ENCODE data around the gene TTC32. TPM values are rescaled to one million over a fixed set of nuclear protein-coding genes. Genes with fewer than 3 reads are reported as not detected.

The TTC32 gene
- total RNA-seq, 1 donor from 2014 or later: 27.9 TPM

DNA sequence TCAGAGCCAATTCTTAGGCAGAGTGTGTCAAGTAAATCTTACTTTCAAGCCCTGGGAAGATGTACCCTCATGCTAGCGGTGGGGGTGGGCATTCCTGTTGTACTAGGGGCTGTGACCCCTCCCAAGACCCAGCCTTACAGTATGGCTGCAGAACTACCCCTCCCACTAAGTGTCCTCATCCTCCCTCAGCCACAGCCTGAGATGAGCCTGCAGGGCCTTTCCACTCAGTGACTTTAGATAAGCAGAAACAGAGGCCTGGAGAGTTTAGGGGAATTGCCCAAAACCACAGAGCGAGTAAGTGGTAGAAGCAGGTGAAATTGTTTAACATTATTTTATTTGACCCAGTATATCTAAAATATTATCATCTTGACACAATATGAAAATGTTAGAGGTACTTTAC lies 36.6 kb downstream of the TTC32 start:
- no peak overlapping the region for H3K4me2 ChIP-seq
- H3K9ac ChIP-seq: no peak overlapping the region
- H3K4me1 ChIP-seq: no peaks in the 10 kb centered on the region
- H3K4me3 Mint-ChIP-seq: no peak overlapping the region
- peaks cover 21% of the 10 kb centered on the region for H3K27me3 Mint-ChIP-seq (ENCODE audit: insufficient read depth, low read depth)
- H2AFZ ChIP-seq (replicated peaks): no peak overlapping the region
- no peak for DNase-seq (ENCODE audit: low spot score)
- H3K36me3 ChIP-seq: no peaks in the 10 kb centered on the region
- H3K4me3 ChIP-seq: no peak overlapping the region
- H3K9me3 Mint-ChIP-seq: peaks cover 2% of the 10 kb centered on the region
- H3K4me1 Mint-ChIP-seq: peaks cover 6% of the 10 kb centered on the region
- H3K36me3 Mint-ChIP-seq: no peaks in the 10 kb centered on the region
- peaks cover 3% of the 10 kb centered on the region for H3F3A ChIP-seq (ENCODE audit: low read depth)
- no peaks in the 10 kb centered on the region for H3K9me3 ChIP-seq (ENCODE audit: low read depth)
- peaks cover 40% of the 10 kb centered on the region for H3K27me3 ChIP-seq
- H3K79me2 ChIP-seq (ENCODE audit: low read depth): no peaks in the 10 kb centered on the region
- H3K27ac ChIP-seq: no peak overlapping the region
- no peak overlapping the region for H3K27ac Mint-ChIP-seq
- TF ChIP-seq, protein P1, sequence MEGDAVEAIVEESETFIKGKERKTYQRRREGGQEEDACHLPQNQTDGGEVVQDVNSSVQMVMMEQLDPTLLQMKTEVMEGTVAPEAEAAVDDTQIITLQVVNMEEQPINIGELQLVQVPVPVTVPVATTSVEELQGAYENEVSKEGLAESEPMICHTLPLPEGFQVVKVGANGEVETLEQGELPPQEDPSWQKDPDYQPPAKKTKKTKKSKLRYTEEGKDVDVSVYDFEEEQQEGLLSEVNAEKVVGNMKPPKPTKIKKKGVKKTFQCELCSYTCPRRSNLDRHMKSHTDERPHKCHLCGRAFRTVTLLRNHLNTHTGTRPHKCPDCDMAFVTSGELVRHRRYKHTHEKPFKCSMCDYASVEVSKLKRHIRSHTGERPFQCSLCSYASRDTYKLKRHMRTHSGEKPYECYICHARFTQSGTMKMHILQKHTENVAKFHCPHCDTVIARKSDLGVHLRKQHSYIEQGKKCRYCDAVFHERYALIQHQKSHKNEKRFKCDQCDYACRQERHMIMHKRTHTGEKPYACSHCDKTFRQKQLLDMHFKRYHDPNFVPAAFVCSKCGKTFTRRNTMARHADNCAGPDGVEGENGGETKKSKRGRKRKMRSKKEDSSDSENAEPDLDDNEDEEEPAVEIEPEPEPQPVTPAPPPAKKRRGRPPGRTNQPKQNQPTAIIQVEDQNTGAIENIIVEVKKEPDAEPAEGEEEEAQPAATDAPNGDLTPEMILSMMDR (IDR thresholded peaks at IDR 0.05): no peak
- no peak for TF ChIP-seq EZH2phosphoT487 (IDR thresholded peaks at IDR 0.05)
- no peak for TF ChIP-seq EZH2 (IDR thresholded peaks at IDR 0.05)
- H4K20me1 ChIP-seq (ENCODE audit: low read depth): no peaks in the 10 kb centered on the region

DNA sequence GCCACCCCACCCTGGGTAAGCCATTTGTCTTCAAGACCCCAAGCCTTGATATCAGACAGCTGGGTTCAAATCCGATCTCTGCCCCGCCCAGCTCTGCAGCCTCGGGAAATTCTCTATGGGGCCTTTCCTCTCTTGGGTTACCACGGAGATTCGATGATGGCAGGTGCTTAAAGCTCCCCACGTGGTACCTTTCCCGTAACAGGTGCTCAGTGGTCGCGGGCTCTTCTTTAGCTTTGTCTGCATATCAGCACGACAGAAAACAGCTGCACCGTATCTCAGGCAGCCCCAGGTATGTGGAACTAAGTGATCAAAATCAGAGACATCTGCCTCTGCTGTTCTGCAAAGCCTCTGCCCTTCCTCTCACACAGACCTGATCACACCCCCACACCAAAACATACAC lies 37.4 kb downstream of the TTC32 start:
- DNase-seq (ENCODE audit: low spot score): no peak
- peaks cover 6% of the 10 kb centered on the region for H3K4me1 Mint-ChIP-seq
- no peaks in the 10 kb centered on the region for H3K9me3 ChIP-seq (ENCODE audit: low read depth)
- no peak overlapping the region for H3K4me3 Mint-ChIP-seq
- no peak overlapping the region for H3K27ac ChIP-seq
- no peak overlapping the region for H3K4me3 ChIP-seq
- no peaks in the 10 kb centered on the region for H3K36me3 ChIP-seq
- H3K27me3 Mint-ChIP-seq (ENCODE audit: insufficient read depth, low read depth): peaks cover 15% of the 10 kb centered on the region
- H3F3A ChIP-seq (ENCODE audit: low read depth): peaks cover 3% of the 10 kb centered on the region
- H4K20me1 ChIP-seq (ENCODE audit: low read depth): no peaks in the 10 kb centered on the region
- TF ChIP-seq EZH2 (IDR thresholded peaks at IDR 0.05) (no peak), EZH2phosphoT487 (IDR thresholded peaks at IDR 0.05) (no peak)
- TF ChIP-seq, protein P1 (IDR thresholded peaks at IDR 0.05): no peak
- H3K9ac ChIP-seq: no peak overlapping the region
- H3K4me1 ChIP-seq: no peaks in the 10 kb centered on the region
- H3K79me2 ChIP-seq (ENCODE audit: low read depth): no peaks in the 10 kb centered on the region
- no peak overlapping the region for H3K27ac Mint-ChIP-seq
- peaks cover 2% of the 10 kb centered on the region for H3K9me3 Mint-ChIP-seq
- no peaks in the 10 kb centered on the region for H3K36me3 Mint-ChIP-seq
- peaks cover 36% of the 10 kb centered on the region for H3K27me3 ChIP-seq
- no peak overlapping the region for H2AFZ ChIP-seq (replicated peaks)
- H3K4me2 ChIP-seq: no peak overlapping the region

DNA sequence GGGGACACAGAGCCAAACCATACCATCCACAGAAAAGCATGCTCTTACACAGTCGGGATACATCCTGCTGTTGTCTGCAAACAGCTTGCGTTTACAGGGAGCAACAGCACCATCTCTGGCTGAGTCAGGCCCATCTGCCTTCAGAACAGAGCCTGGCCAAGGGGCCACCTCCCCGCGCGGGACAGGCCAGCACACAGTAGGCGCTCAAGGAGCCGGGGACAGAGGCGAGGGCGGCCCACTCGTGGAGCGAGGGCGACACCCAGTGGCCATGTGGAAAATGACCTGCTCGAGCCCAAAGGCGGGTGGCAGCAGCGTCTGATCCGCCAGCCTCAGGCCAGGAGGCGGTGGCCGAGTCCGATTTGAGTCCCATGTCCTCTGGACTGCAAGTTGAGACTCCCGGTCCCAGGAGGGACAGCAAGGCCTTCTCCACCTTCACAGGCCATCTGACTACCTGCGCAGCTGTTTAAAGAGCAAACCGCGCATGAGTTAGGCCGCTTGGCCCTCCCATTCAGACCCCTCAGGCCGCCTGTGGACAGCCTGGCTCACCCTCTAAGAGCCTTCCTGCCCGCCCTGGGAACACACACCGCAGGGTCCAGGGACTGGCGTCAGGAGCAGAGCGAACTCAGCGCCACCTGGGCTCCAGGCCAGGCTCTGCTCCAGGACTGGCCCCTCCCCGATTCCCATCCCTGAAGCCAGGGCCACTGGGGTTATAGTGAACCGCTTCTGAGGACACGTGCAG lies 38.3 kb downstream of the TTC32 start:
- Histone ChIP-seq H3K9ac (no peak overlapping the region), H3K79me2 (ENCODE audit: low read depth) (no peaks in the 10 kb centered on the region), H3K27ac (no peak overlapping the region), H3F3A (ENCODE audit: low read depth) (peaks cover 3% of the 10 kb centered on the region), H3K4me2 (peak overlapping the region; percentile 73), H4K20me1 (ENCODE audit: low read depth) (no peaks in the 10 kb centered on the region), H2AFZ (replicated peaks) (peak overlapping the region; percentile 90), H3K4me3 (peak overlapping the region; percentile 37), H3K27me3 (peaks cover 27% of the 10 kb centered on the region), H3K9me3 (ENCODE audit: low read depth) (no peaks in the 10 kb centered on the region), H3K4me1 (no peaks in the 10 kb centered on the region), H3K36me3 (no peaks in the 10 kb centered on the region)
- peaks cover 6% of the 10 kb centered on the region for H3K4me1 Mint-ChIP-seq
- H3K36me3 Mint-ChIP-seq: no peaks in the 10 kb centered on the region
- TF ChIP-seq, protein P1 (IDR thresholded peaks at IDR 0.05): peak; percentile 94
- TF ChIP-seq EZH2 (IDR thresholded peaks at IDR 0.05) (no peak), EZH2phosphoT487 (IDR thresholded peaks at IDR 0.05) (no peak)
- H3K27me3 Mint-ChIP-seq (ENCODE audit: insufficient read depth, low read depth): peaks cover 13% of the 10 kb centered on the region
- DNase-seq (ENCODE audit: low spot score): peak; percentile 89
- no peak overlapping the region for H3K27ac Mint-ChIP-seq
- H3K9me3 Mint-ChIP-seq: peaks cover 2% of the 10 kb centered on the region
- H3K4me3 Mint-ChIP-seq: no peak overlapping the region
